NB4 (cell line): ENCODE measurements around the gene FAM228A.

Experiments
- CTCF ChIP-seq: IDR thresholded peaks from one replicate; pipeline ENCODE4 v1.5.1; 2012; ENCODE audit warnings: low read depth, low read length
- TF ChIP-seq, protein P1 (sequence below): IDR thresholded peaks from 2 replicates; pipeline ENCODE4 v1.6.1; 2011; ENCODE audit warnings: low read depth, low read length

GRCh38 chr2:24163601-24164000 is 11.3 kb upstream of the FAM228A start:
- TF ChIP-seq CTCF: no peak
- TF ChIP-seq, protein P1, sequence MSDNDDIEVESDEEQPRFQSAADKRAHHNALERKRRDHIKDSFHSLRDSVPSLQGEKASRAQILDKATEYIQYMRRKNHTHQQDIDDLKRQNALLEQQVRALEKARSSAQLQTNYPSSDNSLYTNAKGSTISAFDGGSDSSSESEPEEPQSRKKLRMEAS: no peak
